MM.1S (cell line): ENCODE results near the gene SLC2A13.

Experiments used
- DNase-seq: peaks from one replicate; pipeline ENCODE4 v3.0.0-alpha.2; 2015
- H2AFZ ChIP-seq: fragments of 300-600 bp; sonication (generic); 2 replicates; pipeline ENCODE4 v1.6.0; 2016; ENCODE audit warnings: antibody characterized with exemption, low read length
- H3F3A ChIP-seq: fragments of 300-600 bp; sonication (generic); 2 replicates; pipeline ENCODE4 v1.6.1; 2016; ENCODE audit warnings: mild to moderate bottlenecking, antibody characterized with exemption, low read length, moderate library complexity, mixed read lengths; ENCODE audit not compliant: insufficient read depth
- H3K27ac ChIP-seq: fragments of 300-600 bp; sonication (generic); 2 replicates; pipeline ENCODE4 v1.5.1; 2016; ENCODE audit warnings: mild to moderate bottlenecking, low read length
- H3K27me3 ChIP-seq: fragments of 300-600 bp; sonication (generic); replicated peaks from 2 replicates; pipeline ENCODE4 v1.6.0; 2016; ENCODE audit warnings: low read length; ENCODE audit not compliant: insufficient read depth
- H3K36me3 ChIP-seq: fragments of 300-600 bp; sonication (generic); replicated peaks from 2 replicates; pipeline ENCODE4 v1.6.1; 2016; ENCODE audit warnings: mild to moderate bottlenecking, low read length, mixed read lengths; ENCODE audit not compliant: insufficient read depth
- H3K4me1 ChIP-seq: fragments of 300-600 bp; sonication (generic); 2 replicates; pipeline ENCODE4 v1.6.1; 2016; ENCODE audit warnings: low read length, mixed read lengths
- H3K4me2 ChIP-seq: fragments of 300-600 bp; sonication (generic); 2 replicates; pipeline ENCODE4 v1.6.0; 2016; ENCODE audit warnings: low read depth, low read length
- H3K4me3 ChIP-seq: fragments of 300-600 bp; sonication (generic); 2 replicates; pipeline ENCODE4 v1.5.1; 2016; ENCODE audit warnings: low read length, mixed read lengths
- H3K79me2 ChIP-seq: fragments of 300-600 bp; sonication (generic); 2 replicates; pipeline ENCODE4 v1.6.1; 2016; ENCODE audit warnings: mixed run types, low read length, mixed read lengths
- H3K9ac ChIP-seq: fragments of 300-600 bp; sonication (generic); 2 replicates; pipeline ENCODE4 v1.6.1; 2016; ENCODE audit warnings: low read length, mixed read lengths
- H3K9me2 ChIP-seq: fragments of 300-600 bp; sonication (generic); replicated peaks from 2 replicates; pipeline ENCODE4 v1.6.1; 2016; ENCODE audit warnings: mild to moderate bottlenecking, low read length, mixed read lengths; ENCODE audit not compliant: insufficient read depth
- H3K9me3 ChIP-seq: fragments of 300-600 bp; sonication (generic); replicated peaks from 2 replicates; pipeline ENCODE4 v1.6.1; 2016; ENCODE audit warnings: mild to moderate bottlenecking, low read length, mixed read lengths; ENCODE audit not compliant: insufficient read depth
- H4K20me1 ChIP-seq: fragments of 300-600 bp; sonication (generic); 2 replicates; pipeline ENCODE4 v1.6.1; 2016; ENCODE audit warnings: mild to moderate bottlenecking, low read length, moderate library complexity, mixed read lengths; ENCODE audit not compliant: insufficient read depth
- EZH2 ChIP-seq: fragments of 300-600 bp; sonication (generic); optimal IDR thresholded peaks from 2 replicates; pipeline ENCODE3; 2017; ENCODE audit warnings: low read depth, mild to moderate bottlenecking, antibody characterized with exemption, low read length, mixed read lengths
- EZH2phosphoT487 ChIP-seq: fragments of 300-600 bp; sonication (generic); IDR thresholded peaks from 2 replicates; pipeline ENCODE4 v1.6.1; 2018; ENCODE audit warnings: antibody characterized with exemption, low read length
- TF ChIP-seq, protein P1 (sequence below): fragments of 300-600 bp; sonication (generic); IDR thresholded peaks from 2 replicates; pipeline ENCODE4 v1.5.1; 2016; ENCODE audit warnings: antibody characterized with exemption, low read length, mixed read lengths

SLC2A13 gene

DNA sequence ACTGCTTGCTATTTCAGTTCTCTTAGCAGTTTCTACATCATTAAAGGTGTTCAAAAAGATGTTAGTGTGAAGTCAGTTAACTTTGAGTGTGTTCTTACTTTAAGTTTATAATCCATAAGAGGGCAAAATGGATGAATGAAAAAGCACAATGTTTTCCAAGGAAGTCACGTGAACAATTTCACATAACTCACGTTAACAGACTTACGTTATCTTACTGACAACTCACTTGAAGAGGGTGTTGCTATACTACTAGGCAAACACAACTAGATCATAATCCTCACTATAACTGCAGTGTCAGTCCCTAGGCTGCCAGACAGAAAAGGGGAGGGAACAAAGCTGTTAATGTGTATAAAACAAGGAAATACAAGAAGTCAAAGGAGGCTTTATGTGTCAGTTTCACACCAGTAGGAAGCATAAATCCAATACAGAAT, 6.4 kb downstream of the SLC2A13 start:
- H2AFZ ChIP-seq, result no peak overlapping the region
- no peak overlapping the region for H3K4me3 ChIP-seq
- TF ChIP-seq EZH2 (no peak), EZH2phosphoT487 (no peak)
- TF ChIP-seq, protein P1, sequence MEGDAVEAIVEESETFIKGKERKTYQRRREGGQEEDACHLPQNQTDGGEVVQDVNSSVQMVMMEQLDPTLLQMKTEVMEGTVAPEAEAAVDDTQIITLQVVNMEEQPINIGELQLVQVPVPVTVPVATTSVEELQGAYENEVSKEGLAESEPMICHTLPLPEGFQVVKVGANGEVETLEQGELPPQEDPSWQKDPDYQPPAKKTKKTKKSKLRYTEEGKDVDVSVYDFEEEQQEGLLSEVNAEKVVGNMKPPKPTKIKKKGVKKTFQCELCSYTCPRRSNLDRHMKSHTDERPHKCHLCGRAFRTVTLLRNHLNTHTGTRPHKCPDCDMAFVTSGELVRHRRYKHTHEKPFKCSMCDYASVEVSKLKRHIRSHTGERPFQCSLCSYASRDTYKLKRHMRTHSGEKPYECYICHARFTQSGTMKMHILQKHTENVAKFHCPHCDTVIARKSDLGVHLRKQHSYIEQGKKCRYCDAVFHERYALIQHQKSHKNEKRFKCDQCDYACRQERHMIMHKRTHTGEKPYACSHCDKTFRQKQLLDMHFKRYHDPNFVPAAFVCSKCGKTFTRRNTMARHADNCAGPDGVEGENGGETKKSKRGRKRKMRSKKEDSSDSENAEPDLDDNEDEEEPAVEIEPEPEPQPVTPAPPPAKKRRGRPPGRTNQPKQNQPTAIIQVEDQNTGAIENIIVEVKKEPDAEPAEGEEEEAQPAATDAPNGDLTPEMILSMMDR, result no peak
- H3K4me2 ChIP-seq, result no peak overlapping the region
- no peaks in the 10 kb centered on the region for H3K4me1 ChIP-seq
- no peaks in the 10 kb centered on the region for H3K27me3 ChIP-seq
- no peak overlapping the region for H3K9ac ChIP-seq
- no peak overlapping the region for H3K27ac ChIP-seq
- H4K20me1 ChIP-seq, result no peaks in the 10 kb centered on the region
- no peaks in the 10 kb centered on the region for H3K36me3 ChIP-seq
- no peaks in the 10 kb centered on the region for H3K9me2 ChIP-seq
- H3F3A ChIP-seq, result no peaks in the 10 kb centered on the region
- H3K79me2 ChIP-seq, result no peaks in the 10 kb centered on the region
- DNase-seq, result no peak
- no peaks in the 10 kb centered on the region for H3K9me3 ChIP-seq

DNA sequence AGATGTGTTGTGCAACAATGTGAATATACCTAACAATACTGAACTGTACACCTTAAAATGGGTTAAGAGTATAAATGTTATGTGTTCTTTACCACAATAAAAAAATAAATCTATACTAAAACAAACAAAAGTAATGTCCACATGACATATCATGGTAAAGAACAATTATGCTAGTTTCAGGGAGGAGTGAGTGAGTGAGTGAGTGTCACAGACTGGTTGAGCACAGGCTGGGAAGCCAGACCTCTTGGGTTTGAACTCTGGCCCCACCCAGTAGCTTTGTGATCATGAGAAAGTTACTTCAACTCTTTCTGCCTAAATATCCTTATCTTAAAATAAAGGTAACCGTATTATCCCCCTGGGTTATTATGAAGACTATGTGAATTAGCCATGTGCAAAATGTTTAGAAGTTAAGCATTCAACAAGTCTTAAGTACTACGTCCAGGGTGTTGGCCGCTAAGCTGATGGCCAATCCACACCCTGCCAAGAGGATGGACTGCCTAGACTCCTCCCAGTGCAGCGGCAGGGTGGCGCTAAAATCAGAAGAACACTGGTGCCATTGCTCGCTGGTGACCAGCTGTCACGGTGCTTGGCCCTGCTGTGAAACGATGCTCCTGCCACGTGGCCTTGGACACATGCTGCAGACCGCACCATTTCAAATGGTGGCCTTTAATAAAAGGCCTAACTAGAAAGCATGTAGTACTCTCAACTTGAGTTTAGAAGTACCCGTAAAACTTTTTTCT, 7.3 kb downstream of the SLC2A13 start:
- Histone ChIP-seq H3K4me2 (no peak overlapping the region), H4K20me1 (no peaks in the 10 kb centered on the region), H3K9me3 (no peaks in the 10 kb centered on the region), H3K27me3 (no peaks in the 10 kb centered on the region), H3F3A (no peaks in the 10 kb centered on the region), H3K4me3 (no peak overlapping the region), H2AFZ (no peak overlapping the region), H3K9ac (no peak overlapping the region), H3K9me2 (no peaks in the 10 kb centered on the region), H3K4me1 (no peaks in the 10 kb centered on the region), H3K79me2 (no peaks in the 10 kb centered on the region), H3K27ac (no peak overlapping the region), H3K36me3 (no peaks in the 10 kb centered on the region)
- DNase-seq, result no peak
- TF ChIP-seq, protein P1, result no peak
- TF ChIP-seq EZH2phosphoT487, result no peak

DNA sequence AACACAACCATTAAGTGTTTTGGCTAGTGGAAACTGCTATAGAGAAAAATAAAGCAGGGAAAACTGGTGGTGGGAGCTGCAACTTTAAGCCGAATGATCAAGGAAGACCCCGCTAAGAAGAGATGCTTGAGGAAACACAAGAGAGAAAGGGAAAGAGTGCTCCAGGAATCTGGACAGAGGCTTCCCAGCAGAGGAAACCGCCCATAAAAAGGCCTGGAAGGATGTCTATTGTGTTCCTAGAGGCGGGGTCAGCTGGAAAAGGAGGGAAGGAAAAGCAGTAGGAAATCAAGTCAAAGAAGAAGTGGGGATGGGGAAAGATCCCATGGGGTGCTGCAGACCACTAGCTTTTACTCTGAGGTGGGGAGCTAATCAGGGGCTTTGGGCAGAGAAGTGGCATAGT, 12.4 kb downstream of the SLC2A13 start:
- H3K36me3 ChIP-seq, result no peaks in the 10 kb centered on the region
- H3K4me1 ChIP-seq, result no peaks in the 10 kb centered on the region
- no peaks in the 10 kb centered on the region for H3K9me2 ChIP-seq
- H3K4me2 ChIP-seq, result no peak overlapping the region
- H2AFZ ChIP-seq, result no peak overlapping the region
- no peaks in the 10 kb centered on the region for H3K79me2 ChIP-seq
- TF ChIP-seq EZH2phosphoT487 (no peak), EZH2 (no peak)
- TF ChIP-seq, protein P1, result no peak
- no peak overlapping the region for H3K9ac ChIP-seq
- no peak overlapping the region for H3K27ac ChIP-seq
- no peak overlapping the region for H3K4me3 ChIP-seq
- H4K20me1 ChIP-seq, result no peaks in the 10 kb centered on the region
- no peaks in the 10 kb centered on the region for H3K27me3 ChIP-seq
- H3F3A ChIP-seq, result no peaks in the 10 kb centered on the region
- no peak for DNase-seq
- H3K9me3 ChIP-seq, result no peaks in the 10 kb centered on the region
